ENCODE results near the gene EHD4.

The EHD4 gene

DNA sequence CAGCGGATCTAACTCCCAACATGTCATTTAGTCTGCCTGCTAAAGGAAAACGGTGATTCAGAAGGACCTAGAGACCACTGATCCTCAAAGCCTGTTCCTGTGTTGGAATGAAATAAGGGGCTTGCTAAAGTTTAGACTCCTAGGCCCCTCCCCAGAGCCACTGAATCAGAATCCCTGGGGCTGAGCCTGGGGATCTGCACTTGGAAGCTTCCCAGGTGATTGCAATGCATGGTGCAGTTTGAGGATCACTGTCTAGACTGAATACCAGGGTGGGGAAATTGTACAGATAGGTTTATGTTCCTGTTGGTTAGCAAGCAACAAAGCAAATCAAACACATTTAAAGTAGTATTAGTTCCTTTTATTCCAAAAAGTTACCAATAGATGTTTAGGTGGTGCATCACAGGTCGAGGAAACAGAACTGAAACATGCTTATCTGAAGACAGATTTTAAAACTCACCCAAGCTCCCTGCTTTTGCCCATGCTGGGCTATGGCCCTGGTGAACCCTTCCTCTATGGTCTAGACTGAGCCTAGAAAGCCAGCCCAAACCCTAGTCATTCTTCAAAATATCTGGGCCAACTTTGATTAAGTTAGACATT, 48.9 kb downstream of the EHD4 start:
- TF ChIP-seq, protein P1, sequence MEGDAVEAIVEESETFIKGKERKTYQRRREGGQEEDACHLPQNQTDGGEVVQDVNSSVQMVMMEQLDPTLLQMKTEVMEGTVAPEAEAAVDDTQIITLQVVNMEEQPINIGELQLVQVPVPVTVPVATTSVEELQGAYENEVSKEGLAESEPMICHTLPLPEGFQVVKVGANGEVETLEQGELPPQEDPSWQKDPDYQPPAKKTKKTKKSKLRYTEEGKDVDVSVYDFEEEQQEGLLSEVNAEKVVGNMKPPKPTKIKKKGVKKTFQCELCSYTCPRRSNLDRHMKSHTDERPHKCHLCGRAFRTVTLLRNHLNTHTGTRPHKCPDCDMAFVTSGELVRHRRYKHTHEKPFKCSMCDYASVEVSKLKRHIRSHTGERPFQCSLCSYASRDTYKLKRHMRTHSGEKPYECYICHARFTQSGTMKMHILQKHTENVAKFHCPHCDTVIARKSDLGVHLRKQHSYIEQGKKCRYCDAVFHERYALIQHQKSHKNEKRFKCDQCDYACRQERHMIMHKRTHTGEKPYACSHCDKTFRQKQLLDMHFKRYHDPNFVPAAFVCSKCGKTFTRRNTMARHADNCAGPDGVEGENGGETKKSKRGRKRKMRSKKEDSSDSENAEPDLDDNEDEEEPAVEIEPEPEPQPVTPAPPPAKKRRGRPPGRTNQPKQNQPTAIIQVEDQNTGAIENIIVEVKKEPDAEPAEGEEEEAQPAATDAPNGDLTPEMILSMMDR (IDR thresholded peaks at IDR 0.05; ENCODE audit: low read depth, low read length, missing control alignments), result no peak
- in situ Hi-C loops (cut with HindIII; ENCODE audit: low sequenced_read_pairs), result no loop called here
- H3K4me3 ChIP-seq (ENCODE audit: low read depth, low read length), result no peak overlapping the region
- no peak for DNase-seq (ENCODE audit: low read depth)

DNA sequence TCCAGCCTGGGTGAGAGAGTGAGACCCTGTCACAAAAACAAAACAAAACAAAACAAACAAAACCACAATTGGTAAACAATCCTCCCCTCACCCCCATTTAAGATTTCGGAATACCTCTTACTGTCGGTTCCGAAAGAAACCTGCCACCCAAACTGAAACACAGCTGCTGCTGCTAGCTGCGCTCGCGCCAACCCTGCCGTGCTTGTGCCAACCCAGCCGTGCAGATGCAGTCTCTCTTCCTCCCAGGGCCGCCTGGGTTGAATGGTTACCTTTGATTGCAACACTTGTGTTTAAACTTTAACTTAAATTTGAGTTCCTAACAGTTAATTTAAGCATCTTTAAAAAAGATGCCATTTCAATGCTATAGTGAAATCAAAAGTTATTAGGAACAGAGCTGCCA, 50.0 kb downstream of the EHD4 start:
- DNase-seq (ENCODE audit: low read depth), result no peak
- TF ChIP-seq, protein P1 (IDR thresholded peaks at IDR 0.05; ENCODE audit: low read depth, low read length, missing control alignments), result no peak
- no peak overlapping the region for H3K4me3 ChIP-seq (ENCODE audit: low read depth, low read length)
- in situ Hi-C loops (cut with HindIII; ENCODE audit: low sequenced_read_pairs), result no loop called here

DNA sequence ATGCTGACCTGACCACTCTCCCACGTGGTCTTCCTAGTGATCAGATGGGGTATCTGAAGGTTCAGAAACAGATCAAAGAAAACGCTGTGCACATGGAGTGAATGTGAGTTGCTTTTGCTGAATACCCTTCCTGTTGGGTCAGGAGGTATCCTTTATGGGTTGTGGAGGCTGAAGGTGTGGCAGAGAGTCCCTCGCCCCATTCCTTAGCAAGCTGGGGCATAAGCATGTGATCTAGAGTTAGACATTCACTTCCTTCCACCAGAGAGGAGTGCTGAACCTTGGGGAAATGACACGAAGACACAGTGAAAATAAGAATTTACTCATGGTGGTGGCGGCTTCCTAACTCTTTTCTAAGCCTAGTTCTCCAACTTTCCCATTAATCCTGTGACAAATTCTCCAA, 50.7 kb downstream of the EHD4 start:
- no peak for DNase-seq (ENCODE audit: low read depth)
- TF ChIP-seq, protein P1 (IDR thresholded peaks at IDR 0.05; ENCODE audit: low read depth, low read length, missing control alignments), result no peak
- H3K4me3 ChIP-seq (ENCODE audit: low read depth, low read length), result no peak overlapping the region
- in situ Hi-C loops (cut with HindIII; ENCODE audit: low sequenced_read_pairs), result no loop called here

DNA sequence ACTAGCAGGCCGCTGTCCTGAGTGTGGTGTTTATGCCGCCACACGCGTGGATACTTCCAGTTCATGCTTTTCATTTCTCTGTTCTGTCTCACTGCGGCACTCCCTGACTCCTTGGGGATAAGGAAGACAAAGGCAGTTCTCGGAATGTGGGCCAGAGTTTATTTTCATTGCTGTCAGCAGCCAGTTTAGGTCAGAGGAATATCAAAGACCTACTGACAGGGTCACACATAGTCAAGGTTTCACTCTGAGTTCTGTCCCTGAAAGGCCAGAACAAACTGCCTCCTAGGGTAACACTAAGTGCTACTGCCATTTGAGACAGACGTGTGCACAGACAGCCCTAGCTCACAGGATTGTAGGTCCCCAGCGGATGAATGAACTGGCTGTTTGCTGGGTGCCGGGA, 51.2 kb downstream of the EHD4 start:
- DNase-seq (ENCODE audit: low read depth), result no peak
- in situ Hi-C loops (cut with HindIII; ENCODE audit: low sequenced_read_pairs), result no loop called here
- no peak overlapping the region for H3K4me3 ChIP-seq (ENCODE audit: low read depth, low read length)
- TF ChIP-seq, protein P1 (IDR thresholded peaks at IDR 0.05; ENCODE audit: low read depth, low read length, missing control alignments), result no peak

DNA sequence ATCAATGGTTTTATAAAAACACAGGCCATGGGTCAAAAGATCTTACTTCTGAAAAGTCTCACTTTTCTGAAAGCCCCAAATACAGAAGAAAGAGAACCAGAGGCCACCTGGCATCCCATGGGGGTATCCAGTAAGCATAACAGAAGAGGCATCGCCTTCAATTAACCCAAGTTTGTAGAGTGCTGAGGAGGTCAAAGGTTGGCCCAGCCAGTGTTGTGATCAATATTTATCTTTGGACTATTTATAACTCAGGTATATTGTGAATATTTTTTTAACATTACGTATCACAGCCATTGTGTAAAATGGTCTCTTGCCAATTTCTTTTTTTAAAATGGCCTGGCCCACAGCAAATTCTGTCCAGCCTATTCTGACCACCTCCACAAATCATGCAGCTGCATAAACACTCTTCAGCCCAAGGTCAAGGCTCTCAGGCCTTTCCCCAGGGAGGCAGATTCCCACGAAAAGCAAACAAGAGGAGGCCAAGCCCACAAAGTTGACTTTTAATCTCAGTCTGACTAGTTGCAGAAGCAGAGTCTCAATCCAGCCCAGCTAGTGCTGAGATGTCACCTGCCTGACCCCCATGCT, 52.3 kb downstream of the EHD4 start:
- in situ Hi-C loops (cut with HindIII; ENCODE audit: low sequenced_read_pairs), result no loop called here
- H3K4me3 ChIP-seq (ENCODE audit: low read depth, low read length), result no peak overlapping the region
- peak; percentile 72 for DNase-seq (ENCODE audit: low read depth)
- TF ChIP-seq, protein P1 (IDR thresholded peaks at IDR 0.05; ENCODE audit: low read depth, low read length, missing control alignments), result no peak

DNA sequence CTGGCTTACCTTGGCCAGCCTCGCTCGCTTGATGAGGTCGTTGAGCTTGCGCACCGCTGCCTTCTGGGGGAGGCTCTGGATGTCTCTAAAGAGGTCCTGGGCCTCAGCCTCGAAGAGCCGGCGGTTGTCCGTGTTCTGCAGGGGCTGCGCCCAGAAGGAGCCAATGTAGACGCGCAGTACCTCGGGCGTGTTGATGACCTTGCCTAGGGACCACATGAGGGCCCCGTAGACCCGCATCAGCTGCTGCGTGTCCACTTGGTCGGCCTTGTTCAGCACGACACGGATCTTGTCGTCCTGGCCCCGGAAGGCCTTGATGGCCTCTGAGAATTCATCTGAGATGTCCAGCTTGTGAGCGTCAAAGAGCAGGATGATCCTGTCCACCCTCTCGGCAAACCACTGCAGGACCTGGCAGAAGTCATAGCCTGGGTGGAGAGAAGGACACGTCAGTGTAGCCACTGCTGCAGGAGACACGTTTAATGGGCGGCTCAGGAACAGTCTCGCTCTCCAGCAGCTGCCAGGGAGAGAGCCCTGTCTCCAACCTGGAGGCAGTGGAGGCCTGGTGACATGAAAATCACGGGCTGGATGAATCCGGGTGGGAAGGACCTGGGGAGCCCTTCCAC, 53.0 kb downstream of the EHD4 start:
- no peak for DNase-seq (ENCODE audit: low read depth)
- no peak overlapping the region for H3K4me3 ChIP-seq (ENCODE audit: low read depth, low read length)
- TF ChIP-seq, protein P1 (IDR thresholded peaks at IDR 0.05; ENCODE audit: low read depth, low read length, missing control alignments), result no peak
- in situ Hi-C loops (cut with HindIII; ENCODE audit: low sequenced_read_pairs), result no loop called here

Data from astrocyte of the cerebellum (primary cell).